ENCODE measurements around the gene CPA2. TPM values are rescaled to one million over a fixed set of nuclear protein-coding genes. Genes with fewer than 3 reads are reported as not detected.
A peak's percentile ranks its signal among the peaks of the same experiment; 100 is the strongest.

The CPA2 gene
- total and polyA plus RNA-seq, 7 donors = 0.23 to 0.32 (median 0.30) TPM; not detected in 4

GRCh38 chr7:130274983-130275591 lies 8.4 kb downstream of the CPA2 start:
- peaks cover 0 to 57% (median 5%) of the 10 kb centered on the region in 3 donors for H3K27me3 ChIP-seq (ENCODE audit: insufficient read depth in 3 of 3, low read length in 2 of 3)
- H3K9me3 ChIP-seq = no peaks in the 10 kb centered on the region
- no peak overlapping the region for H3K27ac ChIP-seq
- DNase-seq (no peak), ATAC-seq (peak in 1 of 4 donors; percentile 36)
- intact Hi-C loops (cut with DNase I) = loop anchor here in 1 of 2 donors (10.0 kb wide), 2 partner anchors 80 to 210 kb away; no protein-coding TSS in a partner anchor
- H3K36me3 ChIP-seq (ENCODE audit: insufficient read depth in 1 of 2, low read depth in 1 of 2) = no peaks in the 10 kb centered on the region
- no peak overlapping the region for H3K4me3 ChIP-seq
- WGBS, 3 donors = 34 to 46% (median 38%) methylated on average over 11 of the region's 11 CpGs
- peaks cover 5% of the 10 kb centered on the region for H3K4me1 ChIP-seq
- no peak for TF ChIP-seq CTCF (IDR thresholded peaks at IDR 0.05)

GRCh38 chr7:130275826-130276297 lies 9.2 kb downstream of the CPA2 start:
- no peak overlapping the region for H3K27ac ChIP-seq
- no peaks in the 10 kb centered on the region for H3K36me3 ChIP-seq (ENCODE audit: insufficient read depth in 1 of 2, low read depth in 1 of 2)
- DNase-seq (no peak), ATAC-seq (no peak)
- peaks cover 0 to 57% (median 5%) of the 10 kb centered on the region in 3 donors for H3K27me3 ChIP-seq (ENCODE audit: insufficient read depth in 3 of 3, low read length in 2 of 3)
- H3K9me3 ChIP-seq = no peaks in the 10 kb centered on the region
- H3K4me1 ChIP-seq = peaks cover 5% of the 10 kb centered on the region
- intact Hi-C loops (cut with DNase I) = loop anchor here in 1 of 2 donors (10.0 kb wide), 2 partner anchors 79 to 209 kb away; no protein-coding TSS in a partner anchor
- H3K4me3 ChIP-seq = no peak overlapping the region
- TF ChIP-seq CTCF (IDR thresholded peaks at IDR 0.05) = no peak
- WGBS, 3 donors = 50 to 58% (median 52%) methylated on average over 5 of the region's 5 CpGs

- no peak for DNase-seq
- Histone ChIP-seq H3K27ac (no peak overlapping the region), H3K36me3 (ENCODE audit: insufficient read depth in 1 of 2, low read depth in 1 of 2) (no peaks in the 10 kb centered on the region), H3K4me3 (no peak overlapping the region), H3K27me3 (ENCODE audit: insufficient read depth in 3 of 3, low read length in 2 of 3) (peaks cover 0 to 50% (median 5%) of the 10 kb centered on the region in 3 donors), H3K9me3 (no peaks in the 10 kb centered on the region), H3K4me1 (peaks cover 5% of the 10 kb centered on the region)
- intact Hi-C loops (cut with DNase I) = loop anchor here in 1 of 2 donors (10.0 kb wide), 2 partner anchors 78 to 208 kb away; no protein-coding TSS in a partner anchor
- no peak for TF ChIP-seq CTCF (IDR thresholded peaks at IDR 0.05)
- WGBS, 3 donors = 45 to 54% (median 46%) methylated on average over 10 of the region's 10 CpGs
- ATAC-seq = no peak
Measured at GRCh38 chr7:130276796-130277762, 10.4 kb downstream of the CPA2 start.

GRCh38 chr7:130277763-130278643 lies 11.3 kb downstream of the CPA2 start:
- WGBS, 3 donors = 42 to 48% (median 42%) methylated on average over 15 of the region's 15 CpGs
- peak; percentile 53 for TF ChIP-seq CTCF (IDR thresholded peaks at IDR 0.05)
- Histone ChIP-seq H3K9me3 (no peaks in the 10 kb centered on the region), H3K4me3 (no peak overlapping the region), H3K4me1 (peaks cover under 1% of the 10 kb centered on the region), H3K27me3 (ENCODE audit: insufficient read depth in 3 of 3, low read length in 2 of 3) (peaks cover 0 to 40% (median 4%) of the 10 kb centered on the region in 3 donors), H3K27ac (no peak overlapping the region), H3K36me3 (ENCODE audit: insufficient read depth in 1 of 2, low read depth in 1 of 2) (no peaks in the 10 kb centered on the region)
- ATAC-seq (peak; percentile 69 to 80 (median 78)), DNase-seq (peak; percentile 41 to 66)
- intact Hi-C loops (cut with DNase I) = loop anchor here in 1 of 2 donors (10.0 kb wide), 2 partner anchors 77 to 207 kb away; no protein-coding TSS in a partner anchor
